ENCODE measurements around the gene ATXN7L1.

GRCh38 chr7:105697753-105698152, 178.6 kb downstream of the ATXN7L1 start:
- TF ChIP-seq GATA2 (IDR thresholded peaks at IDR 0.05; ENCODE audit: low read depth, low read length): no peak
- TF ChIP-seq GATA3 (IDR thresholded peaks at IDR 0.05; ENCODE audit: low read depth, low read length): no peak

Data from SH-SY5Y (cell line).